ENCODE data around the gene ECHDC3.

ECHDC3 gene

DNA sequence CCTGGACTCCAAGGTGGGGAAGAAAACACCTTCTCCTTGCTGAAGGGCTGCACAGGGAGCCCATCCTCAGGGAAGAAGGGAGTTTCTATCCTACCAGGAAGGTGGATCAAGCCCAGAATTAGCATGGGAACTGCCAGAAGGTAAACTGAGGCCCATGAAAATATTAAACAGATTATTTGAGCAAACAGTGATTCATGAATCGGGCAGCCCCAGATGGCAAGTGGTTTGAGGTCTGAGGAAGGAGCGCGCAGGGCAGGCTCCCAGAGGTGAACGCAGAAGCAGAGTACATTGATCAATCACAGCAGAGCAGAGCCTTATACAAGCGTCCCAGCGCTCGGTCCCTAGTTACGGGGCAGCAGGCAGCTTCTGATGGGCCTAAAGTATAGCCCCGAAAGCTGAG, 45.2 kb downstream of the ECHDC3 start:
- DNase-seq: no peak

DNA sequence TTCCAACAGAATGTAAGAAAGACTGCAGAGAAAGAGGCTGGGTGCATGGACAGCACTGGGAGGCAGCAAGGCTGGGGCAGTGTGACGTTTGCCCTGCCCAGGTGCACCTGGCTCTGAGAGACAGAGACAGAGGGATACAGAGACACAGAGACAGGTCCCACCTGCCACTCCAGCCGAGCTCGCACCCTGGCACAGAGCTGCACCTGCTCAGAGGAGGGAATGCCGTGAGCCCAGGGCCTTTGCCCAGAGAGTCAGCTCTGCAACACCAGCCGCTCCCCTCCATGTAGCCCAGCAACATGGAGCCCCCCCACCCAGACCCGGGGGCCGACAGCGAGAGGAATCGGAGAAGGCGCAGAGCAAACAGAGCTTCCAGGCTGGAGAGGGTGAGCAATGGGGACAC, 45.7 kb downstream of the ECHDC3 start:
- DNase-seq: no peak

DNA sequence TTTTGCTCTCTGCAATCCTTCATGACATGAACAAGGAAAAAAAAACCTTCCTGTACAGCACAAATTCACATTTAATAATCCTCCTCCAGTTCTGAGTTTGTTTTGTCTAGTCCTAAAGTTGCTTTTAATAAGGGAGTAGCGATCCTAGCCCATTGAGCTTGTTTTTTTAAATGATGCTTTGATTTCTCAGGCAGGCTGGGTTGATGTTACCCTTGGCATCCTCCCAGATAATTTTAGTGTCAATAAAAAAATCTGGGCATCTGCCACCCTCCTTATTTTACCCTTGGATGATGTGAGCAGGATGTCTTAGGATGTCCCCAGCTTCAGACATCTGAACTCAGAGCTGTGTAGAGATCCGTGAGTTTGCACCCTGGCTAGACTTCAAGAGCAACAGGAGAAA, 47.1 kb downstream of the ECHDC3 start:
- no peak for DNase-seq

- no peak for DNase-seq
Measured at GRCh38 chr10:11789956-11790355, 47.8 kb downstream of the ECHDC3 start.

DNA sequence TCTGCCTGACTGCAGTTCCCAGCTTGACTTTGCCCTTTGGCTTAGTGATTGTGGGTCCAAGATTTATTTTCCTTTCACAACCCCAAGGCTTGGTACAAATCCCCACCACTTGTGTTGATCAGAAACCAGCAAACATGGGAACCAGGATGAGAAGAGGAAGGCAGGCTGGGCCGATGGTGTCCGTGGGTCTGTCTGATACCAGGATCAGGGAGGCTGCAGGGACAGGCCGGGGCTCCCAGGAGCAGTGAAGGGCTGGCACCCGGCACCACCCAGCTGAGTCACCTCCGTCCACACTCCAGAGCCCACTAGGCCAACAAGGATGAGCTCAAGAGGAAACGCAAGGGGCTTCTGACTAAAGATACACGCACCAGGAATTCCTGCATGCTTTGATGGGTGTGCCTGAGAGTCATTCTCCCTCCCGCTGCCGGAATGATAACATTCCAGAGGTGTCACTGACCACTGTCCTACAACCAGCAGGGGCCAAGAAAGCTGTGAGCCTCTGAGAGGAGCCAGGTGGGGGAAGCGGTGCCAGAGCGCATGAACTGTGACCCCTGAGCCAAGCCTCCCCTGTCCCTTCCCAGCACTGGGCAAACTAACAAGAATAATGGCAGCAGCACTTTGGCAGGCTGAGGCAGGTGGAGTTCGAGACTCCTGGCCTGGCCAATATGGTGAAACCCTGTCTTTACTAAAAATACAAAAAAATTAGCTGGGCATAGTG, 51.7 kb downstream of the ECHDC3 start:
- no peak for DNase-seq

DNA sequence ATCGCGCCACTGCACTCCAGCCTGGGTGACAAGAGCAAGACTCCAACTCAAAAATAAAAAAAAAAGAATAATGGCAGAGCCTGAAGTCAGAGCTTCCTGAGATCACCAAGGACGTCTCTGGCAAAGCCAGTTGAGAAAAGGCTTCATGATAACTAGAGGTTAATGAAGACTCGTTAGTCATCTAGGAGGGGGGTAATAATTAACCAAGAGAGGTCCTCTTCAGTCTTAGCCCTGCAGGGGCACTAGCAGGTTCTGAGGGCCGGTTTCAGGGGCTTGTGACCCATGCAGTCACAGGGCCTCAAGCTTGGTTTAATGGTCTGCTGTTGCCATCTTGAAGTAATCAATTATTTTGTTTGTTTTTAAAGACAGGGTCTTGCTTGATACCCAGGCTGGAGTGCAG, 52.4 kb downstream of the ECHDC3 start:
- no peak for DNase-seq

DNA sequence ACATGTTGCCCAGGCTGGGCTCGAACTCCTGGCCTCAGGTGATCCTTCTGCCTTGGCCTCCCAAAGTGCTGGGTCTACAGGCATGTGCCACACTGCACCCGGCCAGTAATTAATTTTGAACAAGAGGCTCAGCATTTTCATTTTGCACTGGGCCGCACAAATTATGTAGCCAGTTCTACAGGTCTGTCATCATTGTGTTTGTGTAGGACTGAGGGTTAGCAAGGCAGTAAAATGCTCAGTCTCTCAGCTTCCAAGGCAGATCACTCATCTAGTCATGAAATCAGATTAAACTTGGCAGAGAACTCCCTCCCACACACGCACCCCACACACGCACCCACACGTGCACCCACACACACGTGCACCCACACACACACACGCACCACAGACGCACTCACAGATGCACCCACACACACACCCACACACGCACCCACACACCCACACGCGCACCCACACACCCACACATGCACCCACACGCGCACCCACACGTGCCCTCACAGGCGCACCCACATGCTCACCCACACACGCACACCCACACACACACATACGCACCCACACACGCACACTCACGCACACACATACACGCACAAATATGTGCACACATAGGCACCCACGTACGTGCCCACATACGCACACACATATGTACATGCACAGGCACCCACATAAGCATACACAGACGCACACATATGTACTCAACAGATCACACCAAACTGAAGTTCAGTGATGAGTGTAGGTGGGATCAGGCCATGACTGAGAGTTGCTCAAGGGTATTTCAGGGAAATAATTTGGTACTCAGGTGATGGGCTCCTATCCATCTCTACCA, 53.1 kb downstream of the ECHDC3 start:
- no peak for DNase-seq

DNA sequence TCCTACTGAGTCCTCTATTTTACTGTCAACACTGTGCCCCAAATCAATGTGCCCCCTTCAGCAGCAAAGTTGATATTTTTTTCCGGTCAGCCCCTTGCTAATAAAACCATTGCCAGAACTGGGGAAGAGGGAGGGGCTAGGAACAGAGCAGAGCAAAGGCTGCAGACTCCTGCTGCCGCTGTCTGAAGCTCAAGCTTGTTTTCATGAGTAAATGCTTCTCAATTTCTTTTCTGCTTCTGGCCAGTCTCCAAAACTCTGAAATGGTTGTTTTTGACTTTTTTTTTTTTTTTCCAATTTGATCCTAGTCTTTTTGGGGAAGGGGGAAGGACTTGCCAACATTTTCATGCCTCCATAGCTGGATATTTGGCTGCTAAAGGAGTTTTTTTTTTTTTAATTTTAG, 54.3 kb downstream of the ECHDC3 start:
- no peak for DNase-seq

DNA sequence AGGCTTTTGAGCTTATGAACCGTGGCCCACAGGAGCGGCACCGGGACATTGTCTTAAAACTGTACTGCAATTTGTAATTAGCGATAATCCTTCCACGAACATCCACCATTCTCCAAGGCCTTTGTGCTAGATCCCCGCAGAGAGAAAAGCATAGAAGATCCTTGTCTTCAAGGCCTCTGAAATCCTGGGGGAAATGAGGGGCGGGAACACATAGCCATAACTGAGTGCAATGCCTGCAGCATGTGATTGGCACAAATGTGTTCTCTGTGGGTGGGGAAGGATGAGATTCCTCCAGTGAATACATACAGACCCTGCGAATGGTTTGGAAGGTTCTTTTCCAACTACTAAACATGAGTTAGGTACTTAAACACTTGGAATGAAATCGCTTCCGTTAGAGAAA, 55.1 kb downstream of the ECHDC3 start:
- no peak for DNase-seq

- no peak for DNase-seq
Measured at GRCh38 chr10:11797847-11798633, 55.9 kb downstream of the ECHDC3 start.

DNA sequence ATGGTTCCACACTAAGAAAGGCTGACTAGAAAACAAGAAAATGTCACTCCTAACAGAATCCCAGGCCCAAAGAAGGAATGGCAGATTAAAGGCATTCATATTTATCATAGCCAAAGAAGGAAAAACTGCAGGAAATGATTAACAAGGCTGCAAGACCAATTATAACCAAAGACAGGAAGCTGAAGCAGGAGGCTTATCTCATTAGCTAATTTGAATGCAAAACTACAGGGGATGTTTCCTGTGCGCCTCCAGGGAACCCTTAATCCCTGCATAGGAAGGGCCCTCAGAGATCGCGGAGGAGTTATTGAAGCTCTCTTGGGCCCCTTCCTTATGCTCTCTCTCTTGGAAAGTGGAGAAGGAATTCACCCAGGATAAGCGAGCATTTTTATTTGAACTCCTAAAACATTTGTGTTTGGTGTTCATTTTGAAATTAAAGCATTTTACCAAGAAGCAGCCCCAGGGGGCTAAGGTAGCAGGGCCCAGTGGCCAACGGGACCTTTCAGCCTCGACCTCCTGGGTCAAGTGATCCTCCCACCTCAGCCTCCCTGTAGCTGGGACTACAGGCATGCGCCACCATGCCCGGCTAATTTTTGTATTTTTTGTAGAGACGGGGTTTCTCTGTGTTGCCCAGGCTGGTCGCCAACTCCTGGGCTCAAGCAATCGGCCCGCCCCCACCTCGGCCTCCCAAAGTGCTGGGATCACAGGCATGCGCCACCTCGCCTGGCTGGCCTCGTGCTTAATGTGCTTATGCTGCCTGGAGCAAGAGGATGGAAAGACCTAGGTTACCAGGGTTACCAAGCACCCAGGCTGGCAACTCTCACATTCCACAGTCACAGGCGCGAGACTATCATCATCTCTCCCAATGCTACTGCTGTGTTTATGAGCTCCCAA, 56.9 kb downstream of the ECHDC3 start:
- DNase-seq: no peak

GRCh38 chr10:11799736-11800080, 57.5 kb downstream of the ECHDC3 start:
- no peak for DNase-seq

GRCh38 chr10:11804336-11804735, 62.2 kb downstream of the ECHDC3 start:
- DNase-seq: no peak

DNA sequence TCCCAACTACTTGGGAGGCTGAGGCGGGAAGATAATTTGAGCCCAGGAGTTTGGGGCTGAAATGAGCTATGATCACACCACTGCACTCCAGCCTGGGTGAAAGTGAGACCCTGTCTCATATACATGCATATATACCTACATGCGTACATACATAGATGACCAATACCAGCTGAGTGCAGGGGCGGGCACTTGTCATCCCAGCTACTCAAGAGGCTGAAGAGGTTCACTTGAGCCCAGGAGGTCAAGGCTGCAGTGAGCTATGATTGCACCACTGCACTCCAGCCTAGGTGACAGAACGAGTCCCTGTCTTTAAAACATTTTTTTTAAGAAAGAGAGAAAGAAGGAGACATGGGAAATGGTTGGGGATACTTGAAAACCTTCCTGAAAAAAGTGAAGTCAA, 63.6 kb downstream of the ECHDC3 start:
- no peak for DNase-seq

DNA sequence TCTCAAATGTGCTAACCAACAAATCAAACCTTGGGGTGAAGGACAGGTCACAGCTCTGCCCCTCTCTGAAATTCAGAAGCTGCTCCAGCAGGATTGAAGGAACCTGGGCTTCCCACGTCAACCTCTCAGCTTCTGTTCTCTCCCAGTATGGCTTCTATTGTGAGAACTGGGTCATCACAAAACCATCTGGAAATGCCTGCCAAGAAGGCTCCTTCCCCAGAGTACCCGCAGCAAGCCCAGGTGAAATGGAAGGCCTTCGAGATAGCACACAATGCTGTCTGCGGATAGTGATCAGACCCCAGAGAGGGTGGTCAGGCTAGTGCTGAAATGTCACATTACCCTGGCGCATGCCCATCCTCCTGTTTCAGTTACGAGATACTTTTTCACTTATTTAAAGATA, 64.5 kb downstream of the ECHDC3 start:
- no peak for DNase-seq

- no peak for DNase-seq
Measured at GRCh38 chr10:11808808-11809207, 66.6 kb downstream of the ECHDC3 start.

GRCh38 chr10:11810313-11810766, 68.2 kb downstream of the ECHDC3 start:
- no peak for DNase-seq

DNA sequence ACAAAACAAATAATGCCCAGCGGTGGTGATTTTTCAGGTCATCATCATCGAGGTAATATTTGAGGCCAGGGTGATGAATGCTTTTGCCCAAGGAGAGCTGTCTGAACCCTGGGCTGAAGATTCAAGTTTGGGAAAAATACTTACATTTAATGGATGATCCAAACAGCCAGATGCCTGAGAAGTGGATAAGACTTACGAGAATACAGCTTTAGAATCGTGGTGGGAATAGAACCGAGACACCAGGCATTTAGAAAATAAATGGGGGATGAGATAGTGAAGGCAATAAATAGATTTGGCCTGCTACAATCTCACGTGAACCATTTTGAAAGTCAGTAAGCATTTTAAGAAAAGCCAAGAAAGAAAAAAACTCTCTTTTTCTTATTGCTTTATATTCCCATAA, 68.8 kb downstream of the ECHDC3 start:
- no peak for DNase-seq

GRCh38 chr10:11813177-11813576, 71.0 kb downstream of the ECHDC3 start:
- DNase-seq: no peak

Data from T-helper 9 cell (primary cell).